Measurements from ENCODE around the gene PCED1B.

- TF ChIP-seq CTCF (IDR thresholded peaks at IDR 0.05; ENCODE audit: poor library complexity) (no peak), EZH2 (IDR thresholded peaks at IDR 0.05; ENCODE audit: borderline replicate concordance) (no peak)
These were observed 133.2 kb downstream of the PCED1B start for GRCh38 chr12:47212701-47213039.
